Measurements from ENCODE around the gene SND1. TPM values are rescaled to one million over a fixed set of nuclear protein-coding genes. Genes with fewer than 3 reads are reported as not detected.

The SND1 gene
- total and polyA plus RNA-seq, 10 of the 15 experiments (the other 5 are each of a cell fraction or from before 2014, with no cell fraction given), result 52.4 to 270 (median 146) TPM

GRCh38 chr7:127922656-127923055 lies 270.7 kb downstream of the SND1 start:
- 61% methylated on average over 1 of the region's 1 CpG for WGBS (ENCODE audit: insufficient coverage, insufficient replicate concordance, low lambda C conversion rate, missing lambda C conversion rate)
- H2AFZ ChIP-seq (ENCODE audit: control insufficient read depth, low read depth, low read length), result no peak overlapping the region
- in situ Hi-C loops (cut with MboI), result no loop called here
- intact Hi-C loops (cut with micrococcal nuclease; ENCODE audit: unreplicated experiment), result no loop called here
- H3K79me2 ChIP-seq (ENCODE audit: control insufficient read depth, insufficient read depth, low read length), result peaks cover 15% of the 10 kb centered on the region
- FAIRE-seq (no peak), ATAC-seq (no peak), DNase-seq (ENCODE audit: low read depth, low spot score) (no peak)
- H3K9me3 ChIP-seq (replicated peaks; ENCODE audit: control insufficient read depth, insufficient read depth, low read length), result no peaks in the 10 kb centered on the region; the same call in 2 of the 3 replicates
- no peaks in the 10 kb centered on the region for H4K20me1 ChIP-seq (ENCODE audit: control insufficient read depth, insufficient read depth)
- no peaks in the 10 kb centered on the region for H3K36me3 ChIP-seq (ENCODE audit: control insufficient read depth in 2 of 2, insufficient read depth in 2 of 2, low read length in 1 of 2)
- no TSS peak for BruUV-seq (replicated peaks)
- no peak overlapping the region for H3K4me2 ChIP-seq (ENCODE audit: control insufficient read depth, insufficient read depth)
- no peaks in the 10 kb centered on the region for H3K27me3 ChIP-seq (replicated peaks in 1 of 2; ENCODE audit: control insufficient read depth in 2 of 2, insufficient read depth in 2 of 2, low read length in 1 of 2)
- CTCF ChIA-PET, result interaction anchor here (0.7 to 1.2 kb wide), 3 partner anchors 9 to 13 kb away, joined by 3 to 4 read pairs (median 3); no protein-coding TSS in a partner anchor
- H3K4me1 ChIP-seq (ENCODE audit: control insufficient read depth, insufficient read depth, low read length), result peaks cover 21% of the 10 kb centered on the region
- POLR2A ChIA-PET, result no interaction called here
- RAD21 ChIA-PET (ENCODE audit: unreplicated experiment), result no interaction called here
- no peak overlapping the region for H3K27ac ChIP-seq (ENCODE audit: control insufficient read depth, insufficient read depth)
- SMC1A ChIA-PET (ENCODE audit: uncharacterized antibody, unreplicated experiment), result no interaction called here
- no peak overlapping the region for H3K9ac ChIP-seq (ENCODE audit: control insufficient read depth, insufficient read depth, low read length)
- H3K4me3 ChIP-seq, result no peak overlapping the region
- no peak for TF ChIP-seq MYC (IDR thresholded peaks at IDR 0.05; ENCODE audit: insufficient read depth, insufficient read length, insufficient replicate concordance, low read length, severe bottlenecking)
- no peak for TF ChIP-seq PML (IDR thresholded peaks at IDR 0.05; ENCODE audit: low read length)
- TF ChIP-seq KLF5 (IDR thresholded peaks at IDR 0.05; ENCODE audit: partially characterized antibody), result no peak
- TF ChIP-seq CUX1 (IDR thresholded peaks at IDR 0.05; ENCODE audit: insufficient replicate concordance, low read depth, low read length), result no peak
- TF ChIP-seq IKZF1 (conservative IDR thresholded peaks at IDR 0.05), result no peak
- TF ChIP-seq SIX5 (IDR thresholded peaks at IDR 0.05; ENCODE audit: low read depth, low read length, severe bottlenecking), result no peak
- no peak for TF ChIP-seq PAX5 (IDR thresholded peaks at IDR 0.05; ENCODE audit: borderline replicate concordance, low read depth, low read length)
- TF ChIP-seq GATAD2B (conservative IDR thresholded peaks at IDR 0.05; ENCODE audit: low read depth), result no peak
- TF ChIP-seq FOXM1 (IDR thresholded peaks at IDR 0.05; ENCODE audit: low read depth, low read length), result no peak
- no peak for TF ChIP-seq ZNF274 (IDR thresholded peaks at IDR 0.05; ENCODE audit: insufficient read depth, insufficient read length)
- TF ChIP-seq ELK1 (IDR thresholded peaks at IDR 0.05; ENCODE audit: low read depth, low read length), result no peak
- TF ChIP-seq SMAD1 (IDR thresholded peaks at IDR 0.05; ENCODE audit: low read depth, partially characterized antibody), result no peak
- no peak for TF ChIP-seq ZBTB4 (CRISPR knock-in tag; IDR thresholded peaks at IDR 0.05)
- TF ChIP-seq SREBF2 (IDR thresholded peaks at IDR 0.05; ENCODE audit: low read length), result no peak
- TF ChIP-seq ETV6 (conservative IDR thresholded peaks at IDR 0.05 in 1 of 2, IDR thresholded peaks at IDR 0.05 in 1 of 2; ENCODE audit: borderline replicate concordance in 1 of 2, low read depth in 1 of 2), result no peak
- no peak for TF ChIP-seq SREBF1 (IDR thresholded peaks at IDR 0.05; ENCODE audit: low read length)

Measured in GM12878 (cell line).